H1 (cell line): Measurements from ENCODE around the gene AQP2. TPM values are rescaled to one million over a fixed set of nuclear protein-coding genes. Genes with fewer than 3 reads are reported as not detected.
A peak's percentile ranks its signal among the peaks of the same experiment; 100 is the strongest.

Source experiments
- CTCF ChIA-PET: fragments of 300-600 bp; sonication (Branson Sonifier 250); formaldehyde crosslinking; loops from one replicate; lab custom pipeline; 2021; ENCODE audit not compliant: partially characterized antibody; lab: Charles Lee
- POLR2A ChIA-PET: fragments of 300-600 bp; sonication (Branson Sonifier 250); formaldehyde crosslinking; loops from one replicate; lab custom pipeline; 2021; ENCODE audit warnings: inconsistent platforms; ENCODE audit not compliant: partially characterized antibody; lab: Charles Lee
- DNase-seq, 2 experiments: peaks; one replicate each; pipeline versions ENCODE4 v3.0.0 to v3.0.0-alpha.2; 2010 to 2022; ENCODE audit warnings: low spot score in 2 of 2, low read depth in 1 of 2, mixed read lengths in 1 of 2
- FAIRE-seq: peaks from 2 replicates; lab custom pipeline; 2011; peaks lifted over from hg19 to GRCh38; lab: Jason Lieb, UNC
- H2AFZ ChIP-seq: 2 replicates; pipeline ENCODE4 v1.8.1; 2012; ENCODE audit warnings: low read length, inconsistent platforms
- H2AK5ac ChIP-seq: 2 replicates; pipeline ENCODE4 v1.6.1; 2013; ENCODE audit warnings: low read depth, low read length
- H2BK120ac ChIP-seq: replicated peaks from 2 replicates; pipeline ENCODE3; 2013; ENCODE audit warnings: low read depth, low read length, inconsistent platforms
- H2BK12ac ChIP-seq: 2 replicates; pipeline ENCODE4 v1.6.1; 2013; ENCODE audit warnings: low read depth, low read length
- H2BK15ac ChIP-seq: 2 replicates; pipeline ENCODE4 v1.6.1; 2013; ENCODE audit warnings: low read length
- H2BK20ac ChIP-seq: 2 replicates; pipeline ENCODE4 v1.6.1; 2013; ENCODE audit warnings: low read length
- H2BK5ac ChIP-seq: 2 replicates; pipeline ENCODE4 v1.6.1; 2013; ENCODE audit warnings: low read depth, low read length
- H3K14ac ChIP-seq: 2 replicates; pipeline ENCODE4 v1.6.1; 2013; ENCODE audit warnings: inconsistent platforms; ENCODE audit not compliant: insufficient read length
- H3K18ac ChIP-seq: 2 replicates; pipeline ENCODE4 v1.6.1; 2013; ENCODE audit warnings: low read length; ENCODE audit errors: extremely low read depth
- H3K23ac ChIP-seq: 2 replicates; pipeline ENCODE4 v1.6.1; 2013; ENCODE audit warnings: inconsistent platforms; ENCODE audit not compliant: insufficient read length
- H3K23me2 ChIP-seq: 2 replicates; pipeline ENCODE4 v1.6.1; 2013; ENCODE audit warnings: low read depth, low read length
- H3K27ac ChIP-seq: 2 replicates; pipeline ENCODE4 v1.6.1; 2011; ENCODE audit warnings: low read depth, low read length, inconsistent platforms
- H3K27me3 ChIP-seq, 4 experiments: replicated peaks in 1 of 4; 1 replicate in 1 of 4; 2 replicates in 3 of 4; pipeline versions ENCODE4 v1.6.1 to v1.8.1; 2011 to 2013; ENCODE audit warnings: low read length in 3 of 4, mild to moderate bottlenecking in 3 of 4, inconsistent platforms in 2 of 4, mixed read lengths in 2 of 4, moderate library complexity in 1 of 4; ENCODE audit not compliant: control insufficient read depth in 3 of 4, insufficient read depth in 3 of 4; ENCODE audit errors: extremely low read depth in 1 of 4
- H3K36me3 ChIP-seq, 4 experiments: 2 replicates each; pipeline versions ENCODE4 v1.6.1 to v1.8.1; 2011 to 2013; ENCODE audit warnings: mild to moderate bottlenecking in 4 of 4, low read length in 3 of 4, moderate library complexity in 2 of 4, control low read depth in 1 of 4, inconsistent platforms in 1 of 4; ENCODE audit not compliant: insufficient read depth in 4 of 4, control insufficient read depth in 2 of 4
- H3K4ac ChIP-seq: replicated peaks from 2 replicates; pipeline ENCODE3; 2013; ENCODE audit warnings: low read length, low read depth, mixed read lengths, inconsistent platforms; ENCODE audit not compliant: insufficient read length
- H3K4me1 ChIP-seq, 4 experiments: replicated peaks in 1 of 4; 1 replicate in 1 of 4; 2 replicates in 3 of 4; pipeline versions ENCODE4 v1.6.1 to v1.8.1; 2011 to 2013; ENCODE audit warnings: low read length in 3 of 4, inconsistent platforms in 2 of 4, mixed read lengths in 1 of 4; ENCODE audit not compliant: insufficient read depth in 4 of 4, control insufficient read depth in 3 of 4
- H3K4me2 ChIP-seq, 2 experiments: 2 replicates each; pipeline versions ENCODE4 v1.6.1 to v1.8.1; 2011 to 2013; ENCODE audit warnings: low read depth in 2 of 2, low read length in 2 of 2, control low read depth in 1 of 2, inconsistent platforms in 1 of 2, mild to moderate bottlenecking in 1 of 2; ENCODE audit not compliant: insufficient read depth in 1 of 2
- H3K4me3 ChIP-seq, 4 experiments: fragments of 200-600, 300-600 bp in 1 of 4; sonication (generic), shearing (Covaris generic), sonication (Bioruptor Twin) in 1 of 4; 2 replicates each; pipeline versions ENCODE4 v1.5.1 to v1.8.1; 2011 to 2016; ENCODE audit warnings: low read length in 4 of 4, low read depth in 3 of 4, control low read depth in 2 of 4, inconsistent platforms in 2 of 4, mild to moderate bottlenecking in 2 of 4, mixed read lengths in 1 of 4, moderate library complexity in 1 of 4; ENCODE audit not compliant: insufficient read depth in 2 of 4; ENCODE audit errors: extremely low read depth in 1 of 4
- H3K56ac ChIP-seq: replicated peaks from 2 replicates; pipeline ENCODE3; 2013; ENCODE audit warnings: low read depth, mild to moderate bottlenecking, mixed read lengths, low read length, inconsistent platforms; ENCODE audit not compliant: insufficient read length
- H3K79me1 ChIP-seq: 2 replicates; pipeline ENCODE4 v1.6.1; 2013; ENCODE audit warnings: low read depth, low read length, control low read depth
- H3K79me2 ChIP-seq, 2 experiments: 2 replicates each; pipeline versions ENCODE4 v1.6.1 to v1.8.1; 2012 to 2013; ENCODE audit warnings: low read length in 2 of 2, mild to moderate bottlenecking in 2 of 2, inconsistent platforms in 1 of 2; ENCODE audit not compliant: insufficient read depth in 2 of 2, control insufficient read depth in 1 of 2
- H3K9ac ChIP-seq, 4 experiments: replicated peaks in 1 of 4; 1 replicate in 1 of 4; 2 replicates in 3 of 4; pipeline versions ENCODE4 v1.6.1 to v1.8.1; 2011 to 2013; ENCODE audit warnings: low read depth in 3 of 4, low read length in 3 of 4, control low read depth in 2 of 4, mild to moderate bottlenecking in 2 of 4, moderate library complexity in 2 of 4, inconsistent platforms in 1 of 4; ENCODE audit errors: extremely low read depth in 1 of 4
- H3K9me3 ChIP-seq, 2 experiments: 2 replicates each; pipeline versions ENCODE4 v1.6.1 to v1.8.1; 2012 to 2013; ENCODE audit warnings: mild to moderate bottlenecking in 2 of 2, moderate library complexity in 2 of 2, control low read depth in 1 of 2, inconsistent platforms in 1 of 2, low read depth in 1 of 2, low read length in 1 of 2, mixed read lengths in 1 of 2; ENCODE audit not compliant: insufficient read depth in 2 of 2
- H4K20me1 ChIP-seq, 2 experiments: replicated peaks in 1 of 2; 2 replicates each; pipeline versions ENCODE3 to v1.8.1; 2011 to 2013; ENCODE audit warnings: inconsistent platforms in 2 of 2, low read length in 2 of 2, mild to moderate bottlenecking in 1 of 2; ENCODE audit not compliant: insufficient read depth in 2 of 2, control insufficient read depth in 1 of 2
- H4K5ac ChIP-seq: 2 replicates; pipeline ENCODE4 v1.6.1; 2013; ENCODE audit warnings: low read length, low read depth, mixed read lengths, inconsistent platforms; ENCODE audit not compliant: insufficient read length
- H4K8ac ChIP-seq: 2 replicates; pipeline ENCODE4 v1.8.0; 2013; ENCODE audit warnings: mild to moderate bottlenecking, moderate library complexity, low read length, inconsistent platforms; ENCODE audit not compliant: insufficient read depth; ENCODE audit errors: extremely low read depth
- H4K91ac ChIP-seq: replicated peaks from 2 replicates; pipeline ENCODE3; 2013; ENCODE audit warnings: low read length, mixed read lengths, inconsistent platforms; ENCODE audit not compliant: insufficient read length
- ATF2 ChIP-seq: IDR thresholded peaks from 2 replicates; pipeline ENCODE4 v1.6.1; 2012; ENCODE audit warnings: low read length, inconsistent platforms
- BRCA1 ChIP-seq: IDR thresholded peaks from 2 replicates; pipeline ENCODE4 v1.6.1; 2012; ENCODE audit warnings: low read depth, low read length, improper control_type of control experiment
- CBX8 ChIP-seq: fragments of 300-800, 300-1000 bp; sonication (generic); IDR thresholded peaks from 2 replicates; pipeline ENCODE4 v1.7.1; 2016; ENCODE audit warnings: low read depth, low read length, borderline replicate concordance
- MAFK ChIP-seq: IDR thresholded peaks from 2 replicates; pipeline ENCODE4 v1.6.1; 2012; ENCODE audit warnings: low read depth, mild to moderate bottlenecking, improper control_type of control experiment, low read length
- MAX ChIP-seq: IDR thresholded peaks from 2 replicates; pipeline ENCODE4 v1.6.1; 2012; ENCODE audit warnings: inconsistent platforms
- POLR2A ChIP-seq, 2 experiments: IDR thresholded peaks; 1 replicate in 1 of 2; 2 replicates in 1 of 2; pipeline ENCODE4 v1.6.1; 2011; ENCODE audit warnings: low read depth in 2 of 2, low read length in 2 of 2, mild to moderate bottlenecking in 2 of 2; ENCODE audit errors: control extremely low read depth in 1 of 2
- POU5F1 ChIP-seq: IDR thresholded peaks from 2 replicates; pipeline ENCODE4 v1.6.1; 2011; ENCODE audit warnings: low read depth, mild to moderate bottlenecking, low read length, moderate library complexity
- RBBP5 ChIP-seq: IDR thresholded peaks from 2 replicates; pipeline ENCODE4 v1.7.1; 2012; ENCODE audit warnings: low read depth, mild to moderate bottlenecking, inconsistent platforms, low read length, moderate library complexity, borderline replicate concordance
- RFX5 ChIP-seq: IDR thresholded peaks from 2 replicates; pipeline ENCODE4 v1.6.1; 2011; ENCODE audit warnings: low read depth, low read length, improper control_type of control experiment, borderline replicate concordance
- SP2 ChIP-seq: IDR thresholded peaks from 2 replicates; pipeline ENCODE4 v1.6.1; 2012; ENCODE audit warnings: mild to moderate bottlenecking, low read length, inconsistent platforms
- TCF12 ChIP-seq: IDR thresholded peaks from 2 replicates; pipeline ENCODE4 v1.6.1; 2011; ENCODE audit warnings: low read depth, mild to moderate bottlenecking, low read length
- TEAD4 ChIP-seq: IDR thresholded peaks from 2 replicates; pipeline ENCODE4 v1.6.1; 2012; ENCODE audit warnings: low read depth, low read length, inconsistent platforms, mixed read lengths
- WGBS, 2 experiments: shearing (Covaris generic) in 1 of 2; methylation state at CpG; one replicate each; pipeline versions ENCODE4 v1.1.6 to v1.1.7; 2013 to 2015; ENCODE audit warnings: low lambda C conversion rate in 2 of 2, mixed read lengths in 2 of 2, inconsistent platforms in 1 of 2, low coverage in 1 of 2, missing lambda C conversion rate in 1 of 2; ENCODE audit not compliant: insufficient replicate concordance in 2 of 2, insufficient coverage in 1 of 2, insufficient read length in 1 of 2; ENCODE audit errors: extremely low coverage in 1 of 2, missing lambda C conversion rate in 1 of 2; 5-methylcytosine and 5-hydroxymethylcytosine counted together
- polyA plus RNA-seq, 7 experiments: library from polyadenylated mRNA; depleted of rRNA in 3 of 7; stranded (reverse) in 5 of 7; unstranded in 2 of 7; fragments of >200 nt in 5 of 7; fragments of 200-250 nt in 2 of 7; gene quantifications; 1 replicate in 5 of 7; 2 replicates in 1 of 7; 4 replicates in 1 of 7; pipeline versions ENCODE4 v1.2.1 to v1.2.3, GENCODE V29; 2011 to 2013; ENCODE audit warnings: missing spikeins in 2 of 7, mixed read lengths in 2 of 7
- total RNA-seq: library from RNA; stranded (reverse); fragmentation: NEBNext Ultra II Directional; extraction: Animal tissue kit (Norgen Biotek cat#: 25700); gene quantifications from 2 replicates; pipeline ENCODE4 v1.2.1, GENCODE V29; 2021

Gene AQP2
- total and polyA plus RNA-seq, 2 of the 8 experiments (the other 6 are each of a cell fraction or from before 2014, with no cell fraction given): not detected

DNA sequence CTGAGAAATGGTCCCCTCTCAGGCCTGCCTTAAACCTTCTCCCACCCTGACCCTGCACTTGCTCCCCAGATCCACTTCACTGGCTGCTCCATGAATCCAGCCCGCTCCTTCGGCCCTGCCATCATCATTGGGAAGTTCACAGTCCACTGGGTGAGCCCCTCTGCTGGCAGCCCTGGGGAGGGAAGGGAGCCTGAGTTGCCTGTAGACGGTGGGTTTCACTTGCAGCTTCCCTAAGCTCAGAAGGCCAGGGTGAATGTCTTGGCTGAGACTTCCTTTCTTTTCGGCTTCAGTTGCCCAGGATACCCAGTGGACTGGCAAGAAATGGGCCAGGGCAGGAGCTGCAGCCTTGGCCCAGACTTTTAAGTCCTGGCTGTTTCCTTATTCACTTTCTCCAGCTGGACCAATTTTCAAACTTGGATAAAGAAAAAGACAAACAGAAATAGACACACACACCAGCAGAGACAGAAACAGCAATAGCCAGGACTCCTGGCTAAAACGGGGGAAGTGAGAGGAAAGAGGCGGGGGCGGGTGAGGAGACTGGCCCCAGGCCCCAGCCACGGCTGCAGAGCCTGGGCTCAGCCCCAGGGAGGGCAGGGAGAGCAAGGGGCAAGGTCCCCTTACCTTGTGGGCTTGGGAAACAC is 24.3 kb downstream of the AQP2 start:
- Histone ChIP-seq H2AK5ac (no peak overlapping the region), H3K9me3 (no peaks in the 10 kb centered on the region), H2BK12ac (no peak overlapping the region), H3K23me2 (no peaks in the 10 kb centered on the region), H3K4me3 (no peak overlapping the region), H4K20me1 (no peaks in the 10 kb centered on the region), H3K56ac (no peak overlapping the region), H3K23ac (no peak overlapping the region), H2BK120ac (no peak overlapping the region), H3K4me2 (no peak overlapping the region), H2BK20ac (no peak overlapping the region), H3K4me1 (peaks cover 0 to 9% (median 3%) of the 10 kb centered on the region in 4 experiments; a peak in 4 of 7 replicates), H2AFZ (no peak overlapping the region), H4K8ac (peak overlapping the region; percentile 16; the same call in 1 of the 2 replicates), H3K79me1 (no peaks in the 10 kb centered on the region), H3K27me3 (peaks cover 0 to 2% (median 1%) of the 10 kb centered on the region in 4 experiments; a peak in 2 of 7 replicates), H3K27ac (no peak overlapping the region), H3K9ac (no peak overlapping the region), H3K18ac (no peak overlapping the region; the same call in 1 of the 2 replicates), H3K36me3 (no peaks in the 10 kb centered on the region), H2BK5ac (no peak overlapping the region), H2BK15ac (0 out of 2 replicates have a peak overlapping the region, but pooled peaks have one; percentile 72), H3K79me2 (no peaks in the 10 kb centered on the region), H4K91ac (no peak overlapping the region), H3K14ac (no peak overlapping the region), H4K5ac (no peak overlapping the region), H3K4ac (no peak overlapping the region)
- CTCF ChIA-PET: interaction anchor here (0.9 to 23.0 kb wide), 15 partner anchors 5 to 201 kb away, joined by 3 to 420 read pairs (median 4); partner anchors contain the start of genes AQP5, AQP6 and ASIC1
- WGBS, 2 experiments: 89% methylated on average over 8 of the region's 8 CpGs; no CpG with 5 or more reads in 1 of the 2 experiments
- POLR2A ChIA-PET: no interaction called here
- no peak for DNase-seq
- FAIRE-seq: no peak
- TF ChIP-seq MAX: no peak
- TF ChIP-seq POLR2A (IDR thresholded peaks at IDR 0.05; ENCODE audit: control extremely low read depth in 1 of 2, low read depth in 2 of 2, low read length in 2 of 2): no peak
- TF ChIP-seq SP2: no peak
- TF ChIP-seq CBX8: no peak
- no peak for TF ChIP-seq RBBP5
- TF ChIP-seq TCF12: no peak
- TF ChIP-seq TEAD4: no peak
- no peak for TF ChIP-seq ATF2
- no peak for TF ChIP-seq MAFK
- no peak for TF ChIP-seq RFX5
- no peak for TF ChIP-seq BRCA1
- TF ChIP-seq POU5F1: no peak
